ENCODE results near the gene PPARG.

PPARG gene

DNA sequence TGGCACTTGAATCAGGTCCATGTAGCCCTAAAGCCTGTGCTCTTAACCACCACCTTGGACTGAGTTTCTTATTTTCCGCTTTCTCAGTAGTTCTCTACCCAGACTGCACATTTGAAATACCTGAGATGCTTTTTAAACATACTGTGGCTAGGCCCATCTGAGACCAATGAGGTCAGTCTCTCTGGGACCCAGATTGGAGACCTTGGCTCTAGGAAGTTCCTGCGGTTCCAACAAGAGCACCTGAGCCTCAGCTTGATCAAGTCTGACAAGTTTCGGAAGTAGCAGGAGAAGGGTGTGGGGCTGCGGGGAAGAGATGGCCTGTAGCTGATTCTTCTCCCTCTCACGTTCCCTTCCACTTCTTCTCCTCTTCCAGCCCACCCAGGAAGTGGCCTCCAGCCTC is 183.9 kb downstream of the PPARG start:
- no peak overlapping the region for H3K27ac ChIP-seq (ENCODE audit: low read depth, low read length, poor library complexity, severe bottlenecking)
- H3K4me1 ChIP-seq (ENCODE audit: insufficient read depth, low read length, severe bottlenecking) = no peaks in the 10 kb centered on the region
- TF ChIP-seq EZH2 (IDR thresholded peaks at IDR 0.05; ENCODE audit: borderline replicate concordance, low read length) (no peak), CTCF (IDR thresholded peaks at IDR 0.05; ENCODE audit: low read length) (no peak)
- no peaks in the 10 kb centered on the region for H3K9me3 ChIP-seq (ENCODE audit: low read length)
- H3F3A ChIP-seq (ENCODE audit: insufficient read depth, low read length) = no peaks in the 10 kb centered on the region
- H3K36me3 ChIP-seq (ENCODE audit: insufficient read depth, low read length) = no peaks in the 10 kb centered on the region
- no peak overlapping the region for H3K4me3 ChIP-seq (ENCODE audit: low read depth, low read length, poor library complexity, severe bottlenecking)
- no peaks in the 10 kb centered on the region for H3K9me2 ChIP-seq (ENCODE audit: low read depth, low read length)
- H3K79me2 ChIP-seq (ENCODE audit: insufficient read depth, low read length) = no peaks in the 10 kb centered on the region
- H3K4me2 ChIP-seq (ENCODE audit: low read length) = no peak overlapping the region
- peaks cover 9% of the 10 kb centered on the region; the same call in 1 of the 2 replicates for H3K27me3 ChIP-seq (ENCODE audit: insufficient read depth, low read length)
- no peak overlapping the region for H3K9ac ChIP-seq (ENCODE audit: low read length)
- no peak overlapping the region for H2AFZ ChIP-seq (ENCODE audit: low read length)
- no peaks in the 10 kb centered on the region for H4K20me1 ChIP-seq (ENCODE audit: insufficient read depth, low read length)

DNA sequence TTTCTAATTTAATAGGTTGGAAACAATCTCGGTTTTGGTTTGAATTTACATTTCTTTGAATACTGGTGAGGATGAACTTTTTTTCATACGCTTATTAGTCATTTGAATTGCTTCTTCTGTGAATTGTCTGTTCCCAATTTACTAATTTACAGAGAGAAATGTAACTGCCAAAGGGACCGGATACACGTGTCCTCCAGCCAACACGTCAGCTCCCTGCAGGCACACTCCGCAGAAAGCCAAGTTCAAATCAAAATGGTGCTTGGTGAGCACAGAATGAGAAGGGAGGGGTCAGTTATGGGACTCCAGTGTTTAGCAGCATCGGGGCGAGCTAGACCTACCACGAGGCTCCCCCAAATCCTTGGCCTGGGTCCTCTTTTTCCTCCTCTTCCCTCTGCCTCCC is 184.6 kb downstream of the PPARG start:
- no peak overlapping the region for H3K9ac ChIP-seq (ENCODE audit: low read length)
- no peak overlapping the region for H3K27ac ChIP-seq (ENCODE audit: low read depth, low read length, poor library complexity, severe bottlenecking)
- peaks cover 9% of the 10 kb centered on the region; the same call in 1 of the 2 replicates for H3K27me3 ChIP-seq (ENCODE audit: insufficient read depth, low read length)
- no peaks in the 10 kb centered on the region for H3K36me3 ChIP-seq (ENCODE audit: insufficient read depth, low read length)
- H3K79me2 ChIP-seq (ENCODE audit: insufficient read depth, low read length) = no peaks in the 10 kb centered on the region
- no peaks in the 10 kb centered on the region for H3F3A ChIP-seq (ENCODE audit: insufficient read depth, low read length)
- no peak overlapping the region for H3K4me2 ChIP-seq (ENCODE audit: low read length)
- H4K20me1 ChIP-seq (ENCODE audit: insufficient read depth, low read length) = no peaks in the 10 kb centered on the region
- no peak overlapping the region for H3K4me3 ChIP-seq (ENCODE audit: low read depth, low read length, poor library complexity, severe bottlenecking)
- TF ChIP-seq CTCF (IDR thresholded peaks at IDR 0.05; ENCODE audit: low read length) (no peak), EZH2 (IDR thresholded peaks at IDR 0.05; ENCODE audit: borderline replicate concordance, low read length) (no peak)
- no peaks in the 10 kb centered on the region for H3K4me1 ChIP-seq (ENCODE audit: insufficient read depth, low read length, severe bottlenecking)
- H2AFZ ChIP-seq (ENCODE audit: low read length) = no peak overlapping the region
- H3K9me3 ChIP-seq (ENCODE audit: low read length) = no peaks in the 10 kb centered on the region
- no peaks in the 10 kb centered on the region for H3K9me2 ChIP-seq (ENCODE audit: low read depth, low read length)

- Histone ChIP-seq H3K9me3 (ENCODE audit: low read length) (no peaks in the 10 kb centered on the region), H3K27me3 (ENCODE audit: insufficient read depth, low read length) (peaks cover 6% of the 10 kb centered on the region; the same call in 1 of the 2 replicates), H3K9ac (ENCODE audit: low read length) (no peak overlapping the region), H3K27ac (ENCODE audit: low read depth, low read length, poor library complexity, severe bottlenecking) (no peak overlapping the region), H3K9me2 (ENCODE audit: low read depth, low read length) (no peaks in the 10 kb centered on the region), H3K4me3 (ENCODE audit: low read depth, low read length, poor library complexity, severe bottlenecking) (no peak overlapping the region), H3K4me1 (ENCODE audit: insufficient read depth, low read length, severe bottlenecking) (no peaks in the 10 kb centered on the region), H3K79me2 (ENCODE audit: insufficient read depth, low read length) (no peaks in the 10 kb centered on the region), H3K4me2 (ENCODE audit: low read length) (no peak overlapping the region), H4K20me1 (ENCODE audit: insufficient read depth, low read length) (no peaks in the 10 kb centered on the region), H2AFZ (ENCODE audit: low read length) (no peak overlapping the region), H3K36me3 (ENCODE audit: insufficient read depth, low read length) (no peaks in the 10 kb centered on the region), H3F3A (ENCODE audit: insufficient read depth, low read length) (no peaks in the 10 kb centered on the region)
- TF ChIP-seq CTCF (IDR thresholded peaks at IDR 0.05; ENCODE audit: low read length) = no peak
- TF ChIP-seq EZH2 (IDR thresholded peaks at IDR 0.05; ENCODE audit: borderline replicate concordance, low read length) = no peak
These were observed 187.5 kb downstream of the PPARG start for GRCh38 chr3:12476238-12476897.
